NCI-H1930 (cell line): Measurements from ENCODE around the gene PLEKHG4.
A peak's percentile ranks its signal among the peaks of the same experiment; 100 is the strongest.

Source experiments
- DNase-seq, 2 experiments: peaks; one replicate each; lab custom pipeline; 2025; lab: John Stamatoyannopoulos, UW

PLEKHG4 gene, protein sequence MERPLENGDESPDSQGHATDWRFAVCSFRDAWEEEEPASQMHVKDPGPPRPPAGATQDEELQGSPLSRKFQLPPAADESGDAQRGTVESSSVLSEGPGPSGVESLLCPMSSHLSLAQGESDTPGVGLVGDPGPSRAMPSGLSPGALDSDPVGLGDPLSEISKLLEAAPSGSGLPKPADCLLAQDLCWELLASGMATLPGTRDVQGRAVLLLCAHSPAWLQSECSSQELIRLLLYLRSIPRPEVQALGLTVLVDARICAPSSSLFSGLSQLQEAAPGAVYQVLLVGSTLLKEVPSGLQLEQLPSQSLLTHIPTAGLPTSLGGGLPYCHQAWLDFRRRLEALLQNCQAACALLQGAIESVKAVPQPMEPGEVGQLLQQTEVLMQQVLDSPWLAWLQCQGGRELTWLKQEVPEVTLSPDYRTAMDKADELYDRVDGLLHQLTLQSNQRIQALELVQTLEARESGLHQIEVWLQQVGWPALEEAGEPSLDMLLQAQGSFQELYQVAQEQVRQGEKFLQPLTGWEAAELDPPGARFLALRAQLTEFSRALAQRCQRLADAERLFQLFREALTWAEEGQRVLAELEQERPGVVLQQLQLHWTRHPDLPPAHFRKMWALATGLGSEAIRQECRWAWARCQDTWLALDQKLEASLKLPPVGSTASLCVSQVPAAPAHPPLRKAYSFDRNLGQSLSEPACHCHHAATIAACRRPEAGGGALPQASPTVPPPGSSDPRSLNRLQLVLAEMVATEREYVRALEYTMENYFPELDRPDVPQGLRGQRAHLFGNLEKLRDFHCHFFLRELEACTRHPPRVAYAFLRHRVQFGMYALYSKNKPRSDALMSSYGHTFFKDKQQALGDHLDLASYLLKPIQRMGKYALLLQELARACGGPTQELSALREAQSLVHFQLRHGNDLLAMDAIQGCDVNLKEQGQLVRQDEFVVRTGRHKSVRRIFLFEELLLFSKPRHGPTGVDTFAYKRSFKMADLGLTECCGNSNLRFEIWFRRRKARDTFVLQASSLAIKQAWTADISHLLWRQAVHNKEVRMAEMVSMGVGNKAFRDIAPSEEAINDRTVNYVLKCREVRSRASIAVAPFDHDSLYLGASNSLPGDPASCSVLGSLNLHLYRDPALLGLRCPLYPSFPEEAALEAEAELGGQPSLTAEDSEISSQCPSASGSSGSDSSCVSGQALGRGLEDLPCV

DNA sequence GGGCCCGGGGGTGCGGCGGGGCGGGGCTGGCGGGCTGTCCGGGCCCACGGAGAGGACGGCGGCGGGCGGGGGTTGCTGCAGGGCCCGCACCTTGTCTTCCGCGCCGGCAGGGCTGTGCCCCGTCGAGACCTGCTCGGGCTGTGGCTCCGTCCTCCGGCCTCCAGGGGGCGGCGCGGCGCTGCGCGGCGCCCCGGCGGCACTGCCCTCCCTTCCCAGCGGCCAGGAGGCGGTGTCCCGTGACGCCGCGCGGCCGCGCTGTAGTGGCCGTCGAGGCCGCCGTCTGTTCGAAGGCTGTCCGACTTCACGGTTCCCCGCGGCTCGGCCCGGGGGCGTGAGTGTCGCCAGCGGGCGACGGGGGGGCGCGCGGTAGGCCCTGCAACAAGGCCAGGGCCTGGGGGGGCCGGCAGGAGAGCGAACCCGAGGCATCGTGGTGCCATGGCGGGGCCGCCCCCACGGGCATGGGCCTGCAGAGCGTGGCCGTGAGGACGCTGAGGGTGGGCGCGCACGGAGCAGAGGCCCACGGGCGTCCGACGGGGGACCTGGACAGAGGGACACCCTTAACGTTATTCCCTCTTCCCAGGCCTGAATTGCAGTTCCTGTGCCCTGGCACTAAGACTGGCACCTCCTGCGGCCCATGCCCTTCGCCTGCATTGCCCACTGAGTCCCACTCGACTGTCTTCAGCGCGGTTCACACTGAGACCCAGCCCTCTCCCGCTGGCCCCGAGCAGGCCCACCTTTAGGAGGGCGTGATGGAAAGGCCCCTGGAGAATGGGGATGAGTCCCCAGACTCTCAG, at the start of gene PLEKHG4:
TSS of gene PLEKHG4 (plus strand) at position 237 of the 794 bp plus-strand sequence. CDS start at position 750, 513 bp downstream.
- DNase-seq = peak; percentile 49 to 74

DNA sequence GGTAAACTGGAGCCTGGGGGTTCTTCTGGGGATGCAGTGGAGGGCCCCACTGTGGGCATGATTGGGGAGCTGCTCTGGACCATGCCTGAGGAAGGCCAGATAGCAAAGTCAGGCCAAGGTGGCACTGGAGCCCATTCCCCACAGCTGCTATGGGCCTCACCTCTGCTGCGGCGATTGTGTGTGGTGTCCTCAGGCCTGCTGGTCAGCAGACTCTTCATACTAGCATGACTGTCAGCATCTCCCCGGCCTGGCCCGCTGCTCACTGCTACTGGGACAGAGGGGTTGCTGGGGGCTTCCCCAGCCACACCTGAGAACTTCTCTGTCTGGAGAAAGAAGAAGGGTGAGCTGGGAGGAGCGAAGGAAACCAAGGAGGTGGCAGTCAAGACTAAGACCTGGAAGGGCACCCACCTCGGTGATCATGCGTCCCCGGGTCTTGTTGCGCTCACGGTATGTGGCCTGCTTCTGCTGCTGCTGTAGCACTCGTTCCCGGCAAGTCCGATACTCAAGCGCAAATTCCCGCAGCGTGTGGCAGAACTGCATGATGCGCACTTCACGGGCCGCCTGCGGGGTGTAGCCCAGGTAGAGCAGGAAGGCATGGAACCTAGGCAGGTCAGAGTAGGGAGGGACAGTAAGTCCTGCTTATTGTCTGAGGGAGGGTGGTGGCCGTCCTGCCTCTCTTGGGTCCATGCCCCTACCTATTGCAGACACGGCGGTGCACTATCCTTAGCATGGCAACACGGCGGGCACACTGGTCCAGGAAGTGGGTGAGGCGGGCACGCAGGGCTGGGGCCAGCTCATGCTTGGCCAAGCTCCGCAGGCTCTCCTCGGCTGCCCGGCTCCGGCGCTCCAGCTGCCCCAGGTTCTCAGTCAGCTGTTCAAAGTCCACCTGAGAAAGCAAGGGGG, 49.2 kb upstream of the PLEKHG4 start:
- no peak for DNase-seq

DNA sequence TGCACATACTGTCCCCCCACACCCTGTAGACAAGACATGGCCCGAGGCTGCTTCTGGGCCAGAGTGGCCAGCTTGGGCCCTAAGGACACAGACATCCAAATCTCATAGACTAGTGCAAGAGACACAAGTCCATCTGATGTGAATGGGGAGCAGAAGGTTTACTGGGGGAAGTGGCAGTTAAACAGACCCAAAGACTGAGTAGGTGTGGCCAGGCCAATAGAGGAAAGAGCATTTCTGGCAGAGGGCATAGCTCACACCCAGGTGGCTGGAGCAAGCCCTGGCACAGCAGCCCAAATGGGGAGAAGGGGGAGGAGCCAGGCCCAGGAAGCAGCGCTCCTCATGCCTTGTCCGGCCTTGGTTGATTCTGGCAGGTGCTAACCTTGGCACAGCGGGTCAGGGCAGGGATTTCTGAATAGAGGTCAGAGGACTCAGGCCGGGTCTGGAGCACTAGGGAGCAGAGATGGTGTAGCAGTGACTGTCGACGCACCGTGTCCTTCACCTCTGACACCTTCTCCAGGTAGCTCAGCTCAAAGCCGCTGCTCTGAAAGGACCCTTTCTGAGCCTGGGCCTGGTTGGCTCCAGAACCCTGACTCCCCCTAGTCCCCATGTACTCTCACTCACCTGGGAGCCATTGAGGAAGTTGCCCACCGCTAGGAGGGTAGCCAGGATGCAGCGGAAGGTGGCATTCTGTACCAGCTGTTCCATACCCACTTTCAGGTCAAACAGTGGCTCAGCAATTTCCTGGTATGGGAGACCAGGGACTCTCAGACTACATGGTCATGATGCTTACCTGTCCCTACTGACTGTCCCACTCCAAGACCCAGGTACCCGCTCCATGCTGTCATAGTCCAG, 48.3 kb upstream of the PLEKHG4 start:
- no peak for DNase-seq

DNA sequence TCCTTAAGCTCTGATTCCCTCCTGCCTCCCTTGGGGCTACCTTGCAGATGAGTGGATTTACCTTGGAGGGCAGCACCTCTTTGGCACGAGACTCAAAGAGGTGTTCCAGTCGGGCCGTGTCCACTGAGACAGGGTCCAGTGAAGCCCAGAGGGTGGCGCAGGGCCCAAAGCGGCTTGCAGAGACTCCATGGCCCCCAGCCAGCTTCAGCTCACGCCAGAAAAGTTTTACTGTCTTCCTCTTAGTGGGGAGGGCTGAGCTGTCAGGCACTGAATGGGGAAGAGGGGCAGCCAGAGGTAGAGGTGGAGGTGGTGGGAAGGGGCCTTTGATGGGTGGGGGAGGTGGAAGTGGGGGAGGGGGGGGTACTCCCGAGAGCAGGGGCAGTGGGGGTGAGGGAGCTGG, 45.7 kb upstream of the PLEKHG4 start:
- no peak for DNase-seq

DNA sequence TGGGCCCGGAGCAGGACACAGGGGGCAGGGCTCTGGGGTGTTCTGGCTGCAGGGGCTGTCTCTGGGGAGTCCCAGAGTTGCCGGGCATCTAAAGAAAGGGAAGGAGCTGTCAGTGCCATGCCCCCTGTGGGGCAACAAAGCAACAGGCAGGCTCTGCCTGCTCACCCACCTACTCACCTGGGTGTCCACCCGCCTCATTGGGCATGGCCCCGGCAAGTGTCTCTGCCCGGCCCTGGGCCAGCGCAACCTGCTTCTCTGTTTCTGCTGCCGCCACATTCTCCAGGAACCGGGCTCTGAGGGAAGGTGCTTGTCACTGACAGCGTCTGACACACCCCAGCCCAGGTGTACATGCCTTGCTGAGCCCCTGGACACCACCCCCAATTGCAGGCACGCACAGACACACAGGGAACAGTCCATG, 45.1 kb upstream of the PLEKHG4 start:
- DNase-seq = no peak

DNA sequence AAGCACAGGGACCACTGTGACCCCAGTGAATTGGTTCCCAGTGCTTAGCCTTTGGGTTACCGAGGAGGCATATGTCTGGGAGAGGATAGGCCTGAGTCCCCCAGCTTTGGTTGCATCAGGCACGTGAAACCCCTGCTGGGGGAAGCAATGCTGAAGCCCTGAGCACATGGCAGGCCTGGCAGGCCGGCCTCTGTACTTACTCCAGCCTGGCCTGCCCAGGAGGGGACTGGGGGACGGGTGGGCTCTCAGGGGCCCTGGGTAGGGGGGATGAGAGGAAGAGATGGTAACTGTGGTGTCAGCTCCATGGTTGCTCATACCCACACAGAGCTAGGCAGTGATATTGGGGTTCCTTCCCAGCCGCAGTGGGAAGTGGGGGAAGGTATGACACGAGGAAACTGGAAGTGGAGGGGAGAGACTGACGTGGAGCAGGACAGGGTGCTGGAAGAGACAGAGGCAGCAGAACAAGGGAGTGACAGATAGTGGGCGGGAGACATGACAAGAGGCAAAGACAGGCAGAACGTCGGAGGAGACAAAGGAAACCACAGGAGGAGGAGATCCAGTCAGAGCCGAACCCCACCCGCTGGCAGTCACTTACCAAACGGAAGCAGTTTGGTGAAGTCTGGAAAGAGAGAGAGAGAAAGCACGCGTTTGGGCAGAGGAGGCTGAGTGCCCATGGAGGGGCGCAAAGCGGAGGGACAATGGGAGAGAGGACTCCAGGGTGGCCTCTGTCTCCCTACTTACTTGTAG, 43.3 kb upstream of the PLEKHG4 start:
- DNase-seq = no peak

DNA sequence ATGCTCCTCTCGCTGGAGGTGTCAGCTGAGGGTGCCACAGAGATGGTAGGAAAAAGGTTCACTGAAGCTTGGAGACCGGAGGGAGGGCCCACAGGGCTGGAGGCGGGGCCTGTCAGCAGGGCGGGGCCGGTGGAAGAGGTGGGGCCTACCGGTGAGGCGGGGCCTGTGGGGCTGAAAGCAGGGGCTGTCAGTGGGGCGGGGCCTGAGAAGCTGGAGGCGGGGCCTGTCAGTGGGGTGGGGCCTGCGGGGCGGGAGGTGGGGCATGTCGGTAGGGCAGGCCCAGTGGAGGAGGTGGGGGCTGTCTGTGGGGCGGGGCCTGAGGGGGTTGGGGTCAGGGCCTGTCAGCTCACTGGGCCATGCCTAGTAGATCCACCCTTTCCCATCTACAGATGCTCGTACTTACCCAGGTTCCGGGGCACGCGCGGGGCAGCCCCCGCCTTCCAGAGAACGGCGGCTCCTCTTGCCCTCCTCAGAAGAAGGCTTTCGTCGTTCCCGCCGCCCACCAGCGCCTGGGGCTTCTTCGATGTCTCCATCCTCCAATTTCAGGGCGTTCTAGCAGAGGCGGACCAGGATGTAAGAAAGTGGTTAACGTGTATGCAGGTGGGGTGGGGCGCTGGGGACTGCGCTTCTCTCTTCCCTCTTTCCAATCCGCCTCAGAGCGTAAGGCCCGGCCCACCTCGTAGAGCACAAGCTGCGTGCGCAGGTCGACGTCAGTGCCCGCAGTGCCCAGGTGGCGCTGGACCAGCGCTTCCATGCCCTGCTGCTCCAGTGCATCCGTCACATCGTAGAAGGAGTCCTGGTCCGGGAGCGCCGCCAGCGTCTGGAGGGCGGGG, 42.6 kb upstream of the PLEKHG4 start:
- DNase-seq = no peak

DNA sequence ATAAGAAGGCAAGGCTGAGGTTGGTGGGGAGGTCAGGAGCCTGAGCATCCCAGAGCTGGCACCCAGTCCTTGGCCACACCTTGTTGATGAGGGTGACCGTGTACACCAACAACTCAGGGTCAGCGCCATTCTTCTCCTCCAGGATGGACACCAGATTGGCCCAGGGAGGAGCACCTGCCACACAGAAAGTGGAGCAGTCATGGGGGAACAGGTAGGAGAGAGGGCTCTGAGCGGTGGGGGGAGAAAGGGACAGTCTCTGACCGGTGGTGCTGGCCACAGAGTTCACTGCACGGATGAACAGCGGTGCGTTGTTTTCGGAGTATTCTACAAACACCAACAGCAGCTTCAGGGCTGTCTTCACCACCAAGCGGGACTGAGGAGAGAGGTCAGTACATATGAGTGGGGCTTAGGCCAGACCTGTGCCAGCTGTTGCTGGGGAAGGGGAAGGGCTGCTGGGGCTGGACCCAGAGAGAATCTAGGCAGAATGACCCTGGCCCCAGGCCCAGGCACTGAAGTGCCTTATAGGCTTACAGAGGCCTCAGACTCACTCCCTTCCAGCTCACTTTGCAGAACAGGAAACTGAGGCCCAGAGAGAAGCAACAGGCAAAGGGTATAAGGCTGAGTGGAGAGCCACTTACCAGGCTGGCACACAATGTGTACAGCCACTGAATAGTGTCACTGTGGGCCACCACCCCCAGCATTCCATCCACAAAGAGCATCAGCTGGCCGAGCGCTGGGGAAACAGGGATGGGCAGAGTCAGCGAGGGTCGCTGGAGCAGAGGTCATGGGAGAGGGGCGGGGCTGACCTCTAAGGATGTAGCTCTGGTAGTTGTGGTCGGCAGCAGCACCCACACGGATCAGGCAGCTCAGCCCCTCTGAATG, 41.7 kb upstream of the PLEKHG4 start:
- no peak for DNase-seq

DNA sequence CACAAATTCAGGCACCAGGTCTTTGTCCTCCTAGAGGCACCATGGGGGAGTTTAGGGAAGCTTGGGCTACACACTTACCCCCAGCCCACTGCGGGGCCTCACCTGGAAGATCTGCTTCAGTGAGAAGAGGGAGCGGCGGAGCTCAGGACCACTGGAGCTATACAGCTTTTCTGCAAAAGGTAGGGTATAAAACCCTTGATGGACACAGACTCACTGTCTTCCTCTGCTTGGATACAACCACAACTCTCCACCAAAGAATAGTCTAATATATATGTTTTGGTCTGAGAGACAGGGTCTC, 41.1 kb upstream of the PLEKHG4 start:
- no peak for DNase-seq

DNA sequence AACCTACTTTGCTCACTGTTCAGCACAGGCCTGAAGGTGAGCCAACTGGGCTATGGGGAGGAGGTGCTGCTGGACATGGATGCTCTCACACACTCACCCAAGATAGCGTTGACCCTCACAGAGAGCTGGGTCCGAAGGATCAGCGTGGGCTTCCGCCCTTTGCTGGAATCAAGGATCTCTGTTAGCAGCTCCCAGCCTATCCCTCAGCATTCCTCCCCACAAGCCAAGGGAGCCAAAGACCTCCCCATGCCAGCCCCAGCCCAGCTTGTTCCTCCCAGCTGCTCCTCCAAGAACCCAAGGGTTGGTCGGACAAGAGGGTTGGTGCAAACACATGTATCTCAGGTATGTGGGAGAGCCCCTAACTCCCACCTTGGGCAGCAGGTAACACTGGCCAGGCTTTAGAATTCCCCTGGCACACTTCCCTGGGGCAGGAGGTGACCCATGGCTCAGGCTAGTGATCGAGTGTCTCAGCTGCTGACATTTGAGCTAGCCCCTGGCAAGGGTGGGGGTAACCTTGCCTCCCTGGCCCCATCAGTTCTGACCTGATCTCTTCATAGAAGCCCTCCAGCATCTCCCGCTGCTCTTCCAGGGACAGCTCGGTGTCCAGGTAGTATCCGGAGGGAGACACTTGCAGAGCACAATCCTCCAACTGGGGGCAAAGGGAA, 40.4 kb upstream of the PLEKHG4 start:
- DNase-seq = no peak

DNA sequence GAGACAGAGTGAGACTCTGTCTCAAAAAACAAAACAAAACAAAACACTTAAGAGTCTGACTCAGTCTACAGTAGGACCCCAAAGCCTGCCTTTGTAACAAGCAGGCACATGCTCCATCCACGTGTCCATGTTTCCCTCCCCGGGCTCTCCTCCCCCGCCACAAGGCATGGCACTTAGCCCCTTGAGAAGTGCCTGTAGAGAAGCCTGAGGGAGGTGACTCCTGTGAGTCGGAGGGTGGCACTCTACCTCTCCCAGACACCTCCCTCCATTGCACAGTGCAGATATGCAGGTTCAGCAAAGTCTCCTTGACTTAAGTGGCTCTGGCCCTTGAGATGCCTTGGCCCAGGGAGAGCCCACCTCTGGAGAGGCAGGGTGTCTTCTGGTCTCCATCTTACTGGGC, 38.8 kb upstream of the PLEKHG4 start:
- no peak for DNase-seq

DNA sequence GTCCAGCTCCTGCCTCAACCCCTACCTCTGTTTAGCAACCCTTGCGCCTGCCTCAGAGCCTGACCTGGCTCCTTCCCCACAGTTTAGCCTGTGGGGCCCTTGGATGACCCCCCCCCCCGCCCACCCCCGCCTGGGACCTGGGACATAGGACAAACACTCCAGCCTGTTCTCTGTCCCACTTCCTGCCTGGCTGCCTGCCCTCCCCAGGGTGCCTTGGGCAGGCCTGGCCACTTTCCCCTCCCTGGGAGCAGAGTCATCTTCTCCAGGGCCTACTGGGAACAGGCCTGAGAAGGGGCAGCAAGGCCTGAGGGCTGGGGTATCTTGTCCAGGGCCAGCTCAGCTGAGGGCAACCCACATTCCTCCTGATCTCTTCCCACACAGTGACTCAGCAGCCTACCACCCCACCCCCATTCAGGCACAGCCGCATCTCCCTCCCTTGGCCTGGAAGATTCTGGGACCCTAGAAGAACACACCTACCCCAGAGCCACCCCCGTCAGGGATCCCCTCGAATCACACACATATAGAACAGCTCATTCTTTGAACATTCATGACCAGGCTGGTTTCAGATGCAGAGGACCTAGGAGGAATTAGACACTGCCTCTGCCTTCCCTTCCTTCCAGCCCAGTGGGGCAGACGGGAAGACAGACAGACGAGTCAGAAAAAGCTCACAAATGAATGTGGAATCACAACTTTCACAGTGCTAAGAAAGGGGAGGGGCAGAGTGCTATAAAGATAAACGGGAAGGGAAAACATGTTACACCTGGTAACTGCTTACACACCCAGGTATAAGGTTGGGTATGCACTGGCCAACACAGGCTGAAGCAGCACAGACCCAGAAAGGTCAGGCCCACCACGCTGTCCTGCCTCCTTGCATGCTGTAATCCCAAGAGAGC, 38.1 kb upstream of the PLEKHG4 start:
- DNase-seq = no peak

DNA sequence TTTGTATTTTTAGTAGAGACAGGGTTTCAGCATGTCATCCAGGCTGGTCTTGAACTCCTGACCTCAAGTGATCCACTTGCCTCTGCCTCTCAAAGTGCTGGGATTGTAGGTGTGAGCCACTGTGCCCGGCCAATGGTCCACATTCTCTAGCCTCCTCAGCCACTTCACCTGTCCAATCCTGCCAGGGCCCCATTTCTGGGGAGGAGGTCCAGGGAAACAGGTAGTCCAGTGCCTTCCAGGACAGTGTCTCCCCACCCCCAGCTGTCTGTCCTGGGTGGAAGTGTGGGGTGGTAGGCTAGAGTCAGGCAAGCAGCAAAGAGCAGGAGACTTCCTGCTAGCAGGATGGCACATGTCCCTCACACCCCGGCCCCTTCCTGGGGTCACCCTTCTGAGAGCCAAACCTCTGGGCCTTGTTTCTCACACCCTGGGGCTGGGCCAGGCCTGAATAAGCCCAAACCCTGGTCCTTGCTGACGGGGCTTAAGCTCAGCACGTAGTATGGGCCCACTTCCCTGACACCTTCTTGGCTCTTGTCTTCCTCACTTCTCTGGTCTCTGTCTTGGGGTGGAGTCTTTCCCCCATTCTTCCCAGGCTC, 37.1 kb upstream of the PLEKHG4 start:
- DNase-seq = no peak

DNA sequence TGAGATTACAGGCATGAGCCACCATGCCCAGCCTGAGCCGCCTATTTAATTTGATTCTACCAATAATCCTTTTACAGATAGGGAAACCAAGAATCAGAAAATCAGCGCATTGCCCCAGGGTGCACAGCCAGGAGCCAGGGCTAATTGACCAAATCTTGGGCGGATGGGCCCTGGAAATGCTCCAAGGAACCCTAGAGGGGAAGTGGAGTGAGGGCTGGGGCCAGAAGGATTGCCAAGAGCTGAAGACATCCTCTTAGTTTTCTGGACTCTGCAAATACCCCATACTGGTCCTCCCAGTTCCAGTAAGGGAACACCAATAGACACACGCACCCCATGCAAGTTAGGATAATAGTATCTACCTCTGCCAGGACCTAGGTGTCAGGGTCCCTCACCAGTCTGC, 35.9 kb upstream of the PLEKHG4 start:
- DNase-seq = no peak
